T-helper 22 cell (primary cell): ENCODE measurements around the gene ARMC12.
"Not testable (repeated sequence)": the region's sequence is repeated elsewhere in the genome, so short reads cannot be mapped to it uniquely, and the experiment has no call there.

Source experiments
- DNase-seq: peaks from one replicate; pipeline ENCODE4 v3.0.0-alpha.2; 2020; ENCODE audit warnings: low read depth

Gene ARMC12

DNA sequence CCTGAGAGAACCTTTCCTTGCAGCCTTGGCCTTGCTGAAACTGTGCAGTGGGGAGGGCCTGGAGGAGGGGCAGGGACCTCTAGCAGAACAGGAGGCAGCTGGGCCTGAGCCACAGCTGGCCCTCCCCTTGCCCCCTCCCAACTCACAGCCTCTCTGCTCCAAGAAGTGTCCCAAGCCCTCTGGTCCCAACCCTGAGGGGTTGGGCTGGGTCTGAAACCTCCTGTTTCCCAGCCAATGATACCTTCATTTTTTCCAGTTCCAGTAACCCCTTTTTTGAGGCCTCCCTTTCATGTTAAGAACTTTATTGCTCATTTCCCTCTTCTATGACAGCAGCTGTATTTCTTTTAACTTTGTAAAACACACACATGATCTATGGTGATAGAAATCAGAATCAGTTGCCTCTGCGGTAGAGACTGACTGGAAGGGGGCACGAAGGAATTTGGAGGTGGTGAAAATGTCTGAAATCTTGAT is 17.9 kb upstream of the ARMC12 start:
- no peak for DNase-seq

DNA sequence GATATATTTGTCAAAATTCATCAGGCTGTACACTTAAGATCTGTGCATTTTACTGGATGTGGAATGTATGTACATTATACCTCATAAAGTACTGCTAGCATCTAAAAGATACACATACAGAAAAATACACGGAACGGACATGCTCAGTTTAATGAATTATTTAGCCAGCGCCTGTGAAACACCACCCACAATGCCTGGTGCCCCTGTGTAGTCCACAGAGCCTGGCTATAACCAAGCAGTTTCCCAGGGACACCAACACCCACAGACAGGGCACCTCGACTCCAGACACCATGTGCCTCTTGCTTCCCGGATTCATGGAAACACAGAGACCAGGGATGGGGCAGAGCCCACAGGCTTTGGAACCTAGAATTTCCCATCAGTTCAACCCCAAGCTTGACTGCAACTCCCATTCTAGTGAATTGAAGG is 17.4 kb upstream of the ARMC12 start:
- no peak for DNase-seq

DNA sequence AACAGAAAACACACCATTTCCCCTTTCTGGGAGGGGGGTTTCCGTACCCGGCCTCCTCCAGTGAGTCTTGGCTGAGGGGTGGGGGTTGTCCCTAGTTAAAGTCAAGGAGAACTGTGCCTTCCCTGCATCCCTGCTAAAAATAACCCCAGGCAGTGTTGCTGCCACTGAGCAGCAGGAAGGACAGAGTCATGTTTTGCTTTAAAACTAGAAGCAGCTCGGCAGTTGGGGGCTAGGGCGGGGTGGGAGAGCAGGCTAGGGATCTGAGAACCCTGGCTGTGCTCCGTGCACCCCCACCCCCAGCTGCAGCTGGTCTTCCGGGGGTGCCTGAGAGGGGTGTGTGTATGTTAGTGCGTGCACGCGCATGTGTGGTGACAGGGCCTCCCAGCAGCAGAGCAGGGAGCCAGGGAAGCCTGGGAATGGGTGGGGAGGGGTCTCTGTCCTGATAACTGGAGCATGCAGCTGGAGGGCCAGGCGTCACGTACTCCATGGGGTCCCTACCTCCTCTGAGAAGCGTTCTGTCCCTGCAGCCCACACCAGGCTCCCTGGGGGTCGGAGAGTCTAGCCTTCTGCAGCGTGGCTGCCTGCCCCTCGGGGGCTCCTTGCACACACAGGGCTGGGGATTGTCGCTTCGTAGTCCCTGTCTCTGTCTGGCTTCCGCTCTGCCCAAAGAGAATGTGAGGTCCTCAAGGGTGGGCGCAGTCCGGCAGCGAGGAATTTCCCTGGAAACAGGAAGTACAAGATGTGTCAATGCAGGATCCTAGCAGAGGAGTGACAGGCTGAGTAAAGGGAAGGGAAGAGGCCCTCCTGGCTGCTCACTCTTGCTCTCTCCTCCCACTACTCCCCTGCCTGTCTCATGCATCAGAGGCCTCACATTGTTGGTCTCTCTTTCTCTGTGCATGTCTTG is 16.8 kb upstream of the ARMC12 start:
- DNase-seq = no peak

DNA sequence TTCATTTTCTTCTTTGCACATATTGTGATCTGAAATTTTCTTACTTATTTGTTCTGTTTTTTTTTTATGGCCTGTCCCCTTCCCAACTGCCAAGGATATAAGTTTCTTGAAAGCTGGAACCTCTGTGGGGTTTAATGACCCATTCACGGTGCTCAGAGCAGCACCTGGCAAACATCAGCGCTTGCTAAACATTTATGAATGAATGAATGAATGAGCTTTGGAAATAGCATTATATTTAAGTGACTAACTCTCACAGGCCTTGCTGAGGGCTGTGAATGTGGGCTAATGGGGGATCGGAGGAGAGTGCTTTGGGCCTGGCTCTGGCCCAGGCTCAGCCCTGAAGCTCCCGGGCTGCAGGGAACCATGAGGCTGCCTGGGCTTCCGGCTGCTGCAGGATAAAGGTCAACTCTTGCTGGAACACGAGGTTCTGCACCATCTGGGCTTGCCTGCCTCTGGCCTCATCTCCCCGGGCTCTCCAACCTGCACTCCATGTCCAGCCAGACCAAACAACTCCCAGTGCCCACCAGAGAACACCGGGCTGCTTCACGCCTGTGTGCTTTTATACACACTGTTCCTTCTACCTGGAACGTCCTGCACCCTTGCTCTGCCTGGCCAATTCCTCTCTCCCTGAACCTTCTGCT is 14.6 kb upstream of the ARMC12 start:
- DNase-seq = no peak

DNA sequence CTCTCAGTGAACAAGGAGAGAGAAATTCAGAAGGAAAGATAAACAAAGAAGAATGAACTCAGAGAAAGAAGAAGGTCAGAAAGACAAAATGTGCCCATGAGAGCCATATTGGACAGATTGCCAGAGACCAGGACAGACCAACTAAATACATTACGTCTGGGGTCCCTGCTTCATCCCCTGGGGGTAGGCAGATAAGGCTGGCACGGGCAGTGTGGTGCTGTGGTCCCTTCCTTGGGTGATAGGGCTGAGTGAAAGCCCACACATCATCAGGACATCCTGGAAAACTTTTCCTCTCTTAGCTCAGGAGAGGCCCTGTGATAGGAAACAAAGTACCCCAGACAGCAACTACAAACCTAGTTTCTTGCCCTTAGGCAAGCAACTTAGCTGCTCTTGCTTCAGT is 13.2 kb upstream of the ARMC12 start:
- no peak for DNase-seq

DNA sequence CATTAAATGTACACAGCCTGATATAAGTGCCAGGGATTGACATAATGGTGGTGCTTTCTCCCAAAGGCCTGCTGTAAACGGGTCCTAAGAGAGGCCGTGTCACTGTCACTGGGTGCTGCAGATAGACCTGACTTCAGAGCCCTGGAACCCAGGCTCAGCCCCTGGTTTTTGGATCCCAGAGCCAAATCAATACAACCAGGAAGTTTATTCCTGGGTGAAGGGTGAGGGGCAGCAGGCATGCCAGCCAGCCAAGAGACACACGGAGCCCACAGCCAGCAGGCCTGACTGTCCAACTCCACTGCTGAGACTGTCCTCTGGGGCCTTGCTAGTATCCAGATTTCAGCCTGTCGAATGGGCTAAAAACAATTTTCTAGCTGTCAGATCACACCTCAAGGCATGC is 12.8 kb upstream of the ARMC12 start:
- no peak for DNase-seq

- no peak for DNase-seq
Observed at GRCh38 chr6:35724471-35724870, 12.4 kb upstream of the ARMC12 start.

- no peak for DNase-seq
Observed at GRCh38 chr6:35725081-35725708, 11.6 kb upstream of the ARMC12 start.

GRCh38 chr6:35725721-35726438 is 11.0 kb upstream of the ARMC12 start:
- DNase-seq = no peak

DNA sequence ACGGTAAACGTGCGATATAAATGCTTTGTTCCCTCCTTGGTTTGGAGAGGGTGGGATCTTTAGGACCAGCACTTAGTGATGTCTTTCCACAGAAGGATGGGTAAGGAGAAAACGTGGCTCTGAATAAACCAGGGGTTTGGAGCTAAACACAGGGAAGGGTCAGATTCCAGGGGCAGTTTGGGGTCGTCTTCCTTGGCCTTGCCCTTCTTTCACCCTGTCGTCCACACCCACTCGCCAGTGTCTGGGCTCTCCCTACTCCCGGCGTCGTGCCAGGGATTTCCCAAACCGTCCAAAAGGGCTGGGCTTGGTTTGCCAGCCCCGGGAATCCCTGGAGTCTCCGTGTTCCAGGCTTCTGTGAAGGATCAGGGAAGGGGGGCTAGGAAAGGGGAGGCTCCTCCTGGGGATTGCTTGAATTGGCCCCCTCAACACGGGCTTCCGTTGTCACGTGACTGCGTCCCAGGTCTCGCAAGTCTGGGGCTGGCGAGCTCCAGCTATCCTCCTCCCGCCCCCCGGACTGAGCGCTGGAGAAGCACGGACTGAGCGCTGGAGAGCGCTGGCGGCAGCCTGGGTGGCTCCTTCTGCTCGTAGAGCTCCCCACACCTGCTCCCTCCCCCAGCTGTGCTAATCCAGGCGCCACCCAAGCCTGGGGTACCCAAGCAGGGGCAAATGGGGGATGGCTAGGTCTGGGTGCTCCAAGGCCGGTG is 9.4 kb upstream of the ARMC12 start:
- DNase-seq = no peak

GRCh38 chr6:35727935-35728682 is 8.7 kb upstream of the ARMC12 start:
- DNase-seq = peak; percentile 83

DNA sequence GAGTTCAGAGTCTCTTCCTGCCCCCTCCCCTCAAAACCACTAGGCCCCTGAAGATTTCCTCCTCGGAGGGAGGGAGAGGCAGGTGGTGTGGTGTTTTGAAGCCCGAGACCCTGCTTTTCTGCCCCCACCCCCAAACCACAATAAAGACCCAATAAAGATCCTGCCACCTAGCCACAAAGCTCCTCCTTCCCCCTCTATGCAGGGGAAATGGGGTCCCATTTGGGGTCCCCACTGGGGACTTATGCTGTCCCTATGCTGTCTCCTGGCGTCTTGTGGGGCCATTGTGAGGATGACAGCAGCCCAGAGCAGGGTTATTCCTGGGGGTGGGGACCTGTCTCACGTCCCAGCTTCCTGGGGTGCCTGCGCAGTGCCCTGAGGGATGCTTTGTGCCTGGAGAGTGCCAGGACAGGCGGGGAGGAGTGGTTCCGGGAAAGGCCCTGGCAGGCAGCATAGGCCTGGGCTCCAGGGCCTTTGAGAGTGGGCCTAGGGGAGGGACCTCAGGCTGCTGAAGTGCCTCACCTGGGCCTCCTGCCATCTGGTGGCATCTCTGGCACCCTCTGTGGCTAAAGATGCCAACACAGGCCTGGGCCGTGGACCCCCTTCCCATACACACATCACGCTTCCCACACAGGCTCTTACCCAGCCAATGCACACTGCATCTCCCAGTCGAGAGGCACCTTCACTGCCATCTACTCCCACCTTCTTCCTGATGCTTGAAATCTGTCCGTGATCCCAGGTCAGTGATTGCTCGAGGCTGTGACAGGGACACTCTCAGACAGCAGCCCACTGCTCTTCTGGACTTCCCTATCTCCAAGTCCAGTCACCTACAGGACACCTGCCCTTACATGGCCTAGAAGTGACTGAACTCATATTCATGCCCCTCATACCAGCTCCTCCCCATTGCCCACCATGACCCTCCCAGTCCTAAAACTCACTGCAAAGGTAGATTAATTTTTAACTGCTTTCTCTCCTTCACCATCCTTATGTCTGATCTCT is 7.9 kb upstream of the ARMC12 start:
- DNase-seq = no peak

DNA sequence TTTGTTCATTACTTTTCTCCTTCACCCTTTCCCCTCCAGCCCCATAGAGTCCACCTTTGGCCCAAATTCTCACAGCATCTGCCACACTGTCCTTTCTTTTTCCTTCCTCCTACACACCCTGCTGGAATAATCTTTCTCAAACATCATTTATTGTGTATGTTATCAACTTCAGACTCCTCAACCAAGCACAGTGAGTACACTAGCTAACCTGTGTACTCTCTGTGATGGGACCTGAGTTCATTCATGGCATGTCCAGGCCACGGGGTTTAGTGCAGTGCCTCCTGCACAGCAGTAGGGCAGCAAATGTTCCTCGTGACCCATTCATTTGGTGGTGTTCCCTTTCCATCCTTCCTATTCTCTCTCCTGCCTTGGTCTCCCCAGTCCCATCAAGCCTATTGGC is 7.1 kb upstream of the ARMC12 start:
- no peak for DNase-seq

DNA sequence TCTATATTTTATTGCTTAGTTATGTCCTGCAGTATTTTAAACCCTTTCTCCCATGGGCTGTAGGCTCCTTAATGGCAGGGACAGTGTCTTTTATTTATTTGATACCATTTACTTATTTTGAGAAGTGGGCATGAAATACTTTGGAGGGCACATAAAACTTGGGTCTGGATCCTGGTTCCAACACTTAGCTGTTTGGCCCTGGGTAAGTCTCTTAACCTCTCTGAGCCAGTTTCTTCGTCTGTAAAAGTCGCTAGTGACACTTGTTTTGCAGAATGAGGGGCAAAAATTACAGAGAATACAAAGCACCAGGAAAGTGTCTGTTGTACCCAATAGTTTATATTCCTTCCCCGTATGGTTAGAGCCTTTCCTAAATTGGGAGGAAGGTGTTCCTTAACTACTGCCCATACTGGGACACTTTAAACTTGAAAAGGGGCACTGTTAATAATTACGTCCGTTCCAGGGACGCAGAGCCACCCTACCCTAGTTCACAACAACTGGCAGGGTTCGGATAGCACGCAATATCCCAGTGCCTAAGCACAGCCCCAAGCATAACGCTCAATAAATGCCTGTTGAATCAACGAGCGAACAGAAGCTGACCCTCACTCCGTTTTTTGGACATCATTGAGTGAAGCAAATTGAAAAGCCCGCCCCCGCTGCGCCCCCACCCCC is 6.0 kb upstream of the ARMC12 start:
- no peak for DNase-seq

GRCh38 chr6:35731414-35731735 is 5.5 kb upstream of the ARMC12 start:
- DNase-seq = peak; percentile 82

- peak; percentile 81 for DNase-seq
Observed at GRCh38 chr6:35731736-35732532, 4.9 kb upstream of the ARMC12 start.

DNA sequence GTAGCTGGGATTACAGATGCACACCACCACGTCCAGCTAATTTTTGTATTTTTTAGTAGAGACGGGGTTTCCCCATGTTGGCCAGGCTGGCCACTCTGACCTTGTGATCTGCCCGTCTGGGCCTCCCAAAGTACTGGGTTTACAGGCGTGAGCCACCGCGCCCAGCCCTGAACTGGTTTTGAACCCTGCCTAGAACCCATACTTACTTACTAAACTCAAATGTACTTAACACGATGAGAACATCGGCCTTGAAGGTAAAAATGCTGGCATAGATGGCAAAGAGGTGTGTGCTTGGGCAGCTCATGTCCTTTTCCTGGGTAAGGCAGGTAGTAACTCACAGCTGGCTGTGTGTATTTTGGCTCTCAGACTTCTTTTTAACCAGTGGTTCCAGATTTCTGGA is 3.2 kb upstream of the ARMC12 start:
- DNase-seq = no peak

DNA sequence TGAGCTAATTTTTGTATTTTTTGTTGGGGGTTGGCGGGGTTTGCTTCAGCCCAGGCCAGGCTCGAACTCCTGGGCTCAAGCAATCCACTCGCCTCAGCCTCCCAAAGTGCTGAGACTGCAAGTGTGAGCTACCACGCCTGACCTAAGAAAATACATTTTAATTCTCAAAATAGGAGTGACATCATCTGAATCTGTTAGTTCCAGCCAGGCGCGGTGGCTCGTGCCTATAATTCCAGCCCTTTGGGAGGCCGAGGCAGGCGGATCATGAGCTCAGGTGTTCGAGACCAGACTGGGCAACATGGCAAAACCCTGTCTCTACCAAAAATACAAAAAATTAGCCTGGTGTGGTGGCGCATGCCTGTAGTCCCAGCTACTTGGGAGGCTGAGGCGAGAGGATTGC is 2.5 kb upstream of the ARMC12 start:
- DNase-seq = not testable (repeated sequence)
